Fibroblast of gingiva (primary cell): ENCODE measurements around the gene ALDH1A2.
"Not testable (repeated sequence)": the region's sequence is repeated elsewhere in the genome, so short reads cannot be mapped to it uniquely, and the experiment has no call there.

ENCODE experiments used
- DNase-seq: peaks from one replicate; pipeline ENCODE4 v3.0.0-alpha.2; 2011; ENCODE audit warnings: low read depth

The ALDH1A2 gene

DNA sequence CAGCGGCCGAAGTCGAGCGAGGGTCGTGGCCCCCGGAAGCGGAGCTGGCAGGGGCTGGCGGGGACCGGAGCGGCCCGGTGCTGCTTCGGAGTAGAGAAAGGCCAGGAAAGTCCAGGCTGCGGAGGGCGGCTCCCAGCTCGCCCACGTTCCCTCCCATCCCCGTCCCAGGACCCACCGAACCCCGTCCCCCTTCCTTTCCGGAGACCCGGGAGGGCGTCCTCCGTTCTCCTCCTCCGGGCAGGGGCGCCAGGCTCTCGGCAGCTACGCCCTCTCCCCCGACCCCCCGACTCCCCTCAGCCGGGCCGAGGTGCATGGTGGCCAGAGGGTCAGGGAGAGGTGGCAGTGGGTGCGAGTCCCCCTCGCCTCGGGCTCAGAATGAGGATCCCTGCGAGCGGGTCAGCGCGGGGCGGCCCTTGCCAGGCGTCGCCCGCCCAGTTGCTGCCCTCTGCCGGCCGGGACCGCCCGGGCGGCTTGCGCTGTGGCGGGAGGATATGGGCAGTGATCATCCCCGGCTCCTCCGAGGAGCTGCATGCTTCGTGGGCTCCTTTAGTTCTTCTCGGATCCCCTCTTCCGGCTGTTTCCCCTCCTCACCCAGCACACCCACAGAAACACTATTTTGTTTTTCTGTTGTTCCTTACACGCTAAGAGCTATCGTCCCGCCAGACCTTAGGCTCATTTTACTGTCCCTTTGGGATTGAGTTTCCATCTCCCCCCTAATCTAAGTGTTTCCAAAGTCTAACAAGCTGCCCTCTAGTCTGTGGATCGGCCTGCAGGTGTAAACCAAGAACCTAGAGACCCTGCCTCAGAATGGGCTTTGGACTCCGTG lies 744 bp upstream of the ALDH1A2 start:
- peak; percentile 19 for DNase-seq

- no peak for DNase-seq
Measured at GRCh38 chr15:58064980-58065444, 499 bp downstream of the ALDH1A2 start.

DNA sequence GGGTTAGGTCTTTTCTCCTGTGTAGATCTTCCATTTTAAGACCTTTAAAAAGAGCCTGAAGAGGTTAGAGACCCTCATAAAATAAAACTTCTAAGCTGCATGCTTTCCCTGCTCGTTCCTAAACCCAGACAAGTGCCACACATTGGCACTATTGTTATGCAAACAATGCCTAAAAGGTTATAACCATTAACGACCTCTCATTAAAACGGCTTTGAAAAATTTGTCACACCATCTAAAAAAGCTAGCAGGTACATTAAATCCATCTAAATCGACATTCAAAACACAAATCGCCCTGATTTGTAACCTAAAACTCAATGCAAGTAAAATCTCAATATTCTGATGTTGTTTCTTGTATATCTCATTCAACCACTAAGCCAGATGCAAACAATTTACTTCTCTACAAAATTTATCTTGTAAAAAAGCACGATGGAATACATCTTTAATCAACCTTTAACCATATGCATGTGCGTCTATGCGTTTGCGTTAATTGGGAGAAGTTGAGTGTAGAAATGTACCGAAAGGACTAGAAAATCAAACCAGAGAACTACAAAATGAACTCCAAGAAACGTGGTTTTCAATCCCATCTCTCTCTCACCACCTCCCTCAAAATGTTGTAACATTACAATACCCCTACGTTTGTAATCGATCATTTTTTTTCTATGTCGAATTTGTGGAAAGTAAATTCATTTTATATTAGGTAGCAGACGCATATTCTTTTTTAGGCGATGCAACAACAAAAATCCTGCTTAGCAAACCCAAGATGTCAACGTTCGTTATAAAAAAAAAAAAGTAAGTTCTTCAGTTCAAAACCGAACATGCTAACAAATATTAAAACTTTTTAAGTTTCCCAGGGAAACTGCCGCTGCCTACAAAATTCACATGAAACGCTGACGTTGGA lies 1.2 kb downstream of the ALDH1A2 start:
- DNase-seq = no peak

DNA sequence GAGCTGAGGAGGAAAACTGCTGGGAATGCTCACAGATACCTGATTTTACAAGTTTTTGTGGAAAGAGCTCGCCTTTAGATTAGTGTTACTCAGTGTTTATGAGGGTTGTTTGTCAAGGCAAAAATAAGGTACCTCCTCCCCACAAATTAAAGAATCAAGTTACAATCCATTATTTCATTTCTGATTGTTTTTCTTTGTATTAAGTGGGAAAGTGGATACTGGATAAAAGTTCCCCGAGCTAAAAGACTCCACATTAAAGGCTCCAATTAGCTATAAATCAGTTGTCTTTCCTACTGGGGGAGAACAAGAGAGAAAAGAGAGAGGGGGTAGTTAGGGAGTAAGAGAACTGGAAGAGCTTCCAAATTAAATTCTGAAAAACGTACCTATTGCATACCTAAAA lies 1.9 kb downstream of the ALDH1A2 start:
- no peak for DNase-seq

- DNase-seq = no peak
Measured at GRCh38 chr15:58062983-58063382, 2.5 kb downstream of the ALDH1A2 start.

DNA sequence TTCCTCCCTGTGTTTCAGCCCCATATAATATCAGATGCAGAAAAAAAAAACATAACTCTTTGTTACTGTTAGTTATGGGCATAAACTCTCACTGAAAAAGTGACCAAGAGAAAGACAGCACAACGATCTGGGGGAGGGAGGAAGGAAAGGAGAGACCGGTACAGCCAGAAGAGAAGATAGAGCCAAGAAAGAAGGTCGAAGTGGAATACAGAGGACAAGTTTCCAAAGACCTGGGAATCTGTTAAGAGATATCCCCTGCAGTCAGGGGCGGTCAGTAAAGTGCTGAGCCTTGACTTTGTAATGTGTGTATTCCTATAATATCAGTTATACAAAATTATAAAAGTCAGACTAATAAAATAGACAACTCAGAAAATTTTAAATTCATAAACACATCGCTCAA lies 3.3 kb downstream of the ALDH1A2 start:
- no peak for DNase-seq

GRCh38 chr15:58060575-58060974 lies 4.9 kb downstream of the ALDH1A2 start:
- no peak for DNase-seq

- DNase-seq = no peak
Measured at GRCh38 chr15:58058729-58059128, 6.8 kb downstream of the ALDH1A2 start.

- no peak for DNase-seq
Measured at GRCh38 chr15:58058073-58058472, 7.4 kb downstream of the ALDH1A2 start.

GRCh38 chr15:58057559-58057958 lies 8.0 kb downstream of the ALDH1A2 start:
- no peak for DNase-seq

- DNase-seq = no peak
Measured at GRCh38 chr15:58056015-58056414, 9.5 kb downstream of the ALDH1A2 start.

GRCh38 chr15:58053315-58054153 lies 12.0 kb downstream of the ALDH1A2 start:
- no peak for DNase-seq

DNA sequence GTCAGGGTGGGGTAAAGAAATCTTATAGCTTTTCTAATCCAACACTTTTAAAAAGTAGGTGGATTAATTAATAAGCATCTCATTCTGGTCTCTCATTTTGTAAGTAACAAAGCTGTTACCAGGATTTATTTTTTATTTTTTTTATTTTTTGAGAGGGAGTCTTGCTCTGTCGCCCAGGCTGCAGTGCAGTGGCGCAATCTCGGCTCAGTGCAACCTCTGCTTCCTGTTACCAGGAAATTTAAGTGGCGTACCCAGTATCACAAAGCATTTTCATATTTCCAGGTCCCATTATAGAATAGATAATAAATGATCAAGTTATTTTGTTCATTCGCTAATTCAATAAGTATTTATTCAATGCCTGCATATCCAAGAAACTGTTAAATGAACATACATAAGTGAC lies 13.2 kb downstream of the ALDH1A2 start:
- DNase-seq = no peak

- DNase-seq = no peak
Measured at GRCh38 chr15:58049520-58050227, 15.8 kb downstream of the ALDH1A2 start.

GRCh38 chr15:58048261-58048660 lies 17.2 kb downstream of the ALDH1A2 start:
- DNase-seq = no peak

GRCh38 chr15:58047149-58047548 lies 18.4 kb downstream of the ALDH1A2 start:
- DNase-seq = no peak

GRCh38 chr15:58046467-58046866 lies 19.0 kb downstream of the ALDH1A2 start:
- no peak for DNase-seq

DNA sequence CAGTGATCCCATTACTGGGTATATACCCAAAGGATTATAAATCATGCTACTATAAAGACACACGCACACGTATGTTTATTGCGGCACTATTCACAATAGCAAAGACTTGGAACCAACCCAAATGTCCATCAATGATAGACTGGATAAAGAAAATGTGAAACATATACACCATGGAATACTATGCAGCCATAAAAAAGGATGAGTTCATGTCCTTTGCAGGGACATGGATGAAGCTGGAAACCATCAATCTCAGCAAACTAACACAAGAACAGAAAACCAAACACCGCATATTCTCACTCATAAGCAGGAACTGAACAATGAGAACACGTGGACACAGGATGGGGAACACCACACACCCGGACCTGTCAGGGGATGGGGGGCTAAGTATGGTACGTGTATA lies 20.1 kb downstream of the ALDH1A2 start:
- DNase-seq = not testable (repeated sequence)

DNA sequence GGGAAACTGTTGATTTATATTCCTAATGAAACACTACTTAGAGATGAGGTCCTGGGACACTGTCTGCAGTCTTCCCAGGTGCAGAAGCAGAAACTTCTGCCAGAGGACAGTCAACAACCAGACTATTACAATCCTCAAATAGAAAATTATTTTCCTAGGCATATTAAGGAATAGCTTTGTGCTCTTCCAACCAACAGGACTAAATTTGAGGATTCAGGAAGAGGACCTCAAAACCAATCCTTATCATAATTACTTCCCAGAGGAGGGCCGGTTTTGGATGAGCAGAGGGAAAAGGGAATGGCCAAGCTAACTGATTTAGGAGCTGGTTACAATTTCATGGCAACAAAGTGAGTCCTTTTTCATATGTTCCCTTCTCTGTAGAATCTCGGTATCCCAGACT lies 21.0 kb downstream of the ALDH1A2 start:
- DNase-seq = no peak

DNA sequence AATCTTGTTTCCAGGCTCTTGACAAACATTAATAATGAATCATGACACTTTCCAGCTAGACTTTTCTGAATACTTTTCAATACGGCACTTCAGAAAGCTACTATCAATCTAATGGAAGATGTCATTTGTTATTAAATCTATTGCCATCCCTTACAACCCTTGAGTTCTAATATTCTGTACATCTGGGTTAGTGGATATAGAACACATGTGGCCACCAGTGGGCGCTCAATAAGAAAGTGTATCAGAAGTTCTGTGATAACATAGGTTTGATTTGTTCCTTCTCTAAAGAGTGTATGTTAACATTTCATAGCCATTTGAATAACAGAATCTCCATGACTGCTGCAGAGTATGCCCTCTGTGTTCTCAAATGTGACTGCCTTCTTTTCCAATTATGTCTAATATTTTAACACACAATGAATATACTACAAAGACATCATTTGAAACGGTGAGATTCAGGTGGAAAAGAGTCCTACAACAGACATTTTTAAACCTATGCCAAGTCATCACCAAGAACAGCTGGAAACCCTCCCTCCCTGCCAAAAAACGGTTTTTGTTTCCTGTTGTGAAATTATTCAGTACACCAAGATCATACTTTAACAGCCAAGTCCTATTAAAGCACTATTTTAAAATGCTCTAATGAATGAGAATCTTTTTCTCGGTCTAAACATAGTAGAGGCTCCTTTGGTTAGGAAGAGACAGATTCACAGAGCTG lies 22.2 kb downstream of the ALDH1A2 start:
- DNase-seq = peak; percentile 12

DNA sequence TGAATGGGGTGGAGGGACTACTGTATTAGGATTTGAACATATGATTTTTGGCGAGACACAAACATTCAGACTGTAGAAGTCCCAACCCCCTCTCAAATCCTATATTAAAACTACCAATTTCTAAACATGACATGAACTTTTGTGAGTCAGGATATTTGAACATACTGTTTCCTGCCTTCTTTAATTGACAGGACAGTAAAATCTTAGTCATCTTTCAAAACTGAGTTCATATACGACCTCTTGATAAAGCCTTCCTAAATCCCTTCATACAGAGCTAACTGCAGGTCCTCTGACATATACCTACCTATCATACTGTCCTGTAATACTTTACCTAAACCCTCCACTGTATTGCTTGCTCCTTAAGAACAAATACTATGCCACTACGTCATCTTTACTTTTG lies 23.5 kb downstream of the ALDH1A2 start:
- DNase-seq = no peak
